Endothelial cell of umbilical vein (primary cell): Measurements from ENCODE around the gene FHIT. TPM values are rescaled to one million over a fixed set of nuclear protein-coding genes. Genes with fewer than 3 reads are reported as not detected.

Experiments
- BruUV-seq: library from RNA; stranded (reverse); fragments of 400-500 nt; replicated peaks from 2 replicates; lab custom pipeline; 2021; lab: Mats Ljungman, UMichigan
- CTCF ChIA-PET: fragments of 300-600, 350-600 bp; sonication (Branson Sonifier 250); formaldehyde crosslinking; loops from one replicate; lab custom pipeline; 2021; ENCODE audit warnings: antibody characterized with exemption, inconsistent platforms; lab: Charles Lee
- POLR2A ChIA-PET: fragments of 300-600, 350-600 bp; sonication (Branson Sonifier 250); formaldehyde crosslinking; loops from one replicate; lab custom pipeline; 2021; ENCODE audit warnings: antibody characterized with exemption, inconsistent platforms; lab: Charles Lee
- DNase-seq: peaks from one replicate; pipeline ENCODE4 v3.0.0-alpha.2; 2011; ENCODE audit warnings: low read depth, low spot score
- FAIRE-seq: peaks from 2 replicates; lab custom pipeline; 2011; peaks lifted over from hg19 to GRCh38; lab: Jason Lieb, UNC
- H2AFZ ChIP-seq: 2 replicates; pipeline ENCODE4 v1.6.0; 2012; ENCODE audit warnings: low read depth, low read length, control low read depth, inconsistent platforms
- H3K27ac ChIP-seq: 2 replicates; pipeline ENCODE4 v1.5.1; 2011; ENCODE audit warnings: low read depth, mild to moderate bottlenecking, control low read depth, low read length, moderate library complexity; ENCODE audit not compliant: insufficient read depth
- H3K27me3 ChIP-seq, 2 experiments: 2 replicates each; pipeline versions ENCODE4 v1.6.0 to v1.6.1; 2011; ENCODE audit warnings: low read length in 2 of 2, mixed read lengths in 1 of 2; ENCODE audit not compliant: control insufficient read depth in 2 of 2, insufficient read depth in 2 of 2
- H3K36me3 ChIP-seq, 2 experiments: 2 replicates in 1 of 2; 3 replicates in 1 of 2; pipeline ENCODE4 v1.5.1; 2011; ENCODE audit warnings: low read length in 2 of 2, mild to moderate bottlenecking in 1 of 2, moderate library complexity in 1 of 2; ENCODE audit not compliant: control insufficient read depth in 2 of 2, insufficient read depth in 2 of 2; ENCODE audit errors: extremely low read depth in 1 of 2
- H3K4me1 ChIP-seq: 3 replicates; pipeline ENCODE4 v1.5.1; 2011; ENCODE audit warnings: mild to moderate bottlenecking, low read length; ENCODE audit not compliant: control insufficient read depth, insufficient read depth; ENCODE audit errors: extremely low read depth
- H3K4me2 ChIP-seq: 2 replicates; pipeline ENCODE4 v1.6.1; 2011; ENCODE audit warnings: low read length, control low read depth, mixed read lengths; ENCODE audit not compliant: insufficient read depth
- H3K4me3 ChIP-seq, 3 experiments: fragments of 200-600 bp in 1 of 3; sonication (generic), shearing (Covaris generic) in 1 of 3; replicated peaks in 1 of 3; 2 replicates each; pipeline ENCODE4 v1.5.1; 2011 to 2016; ENCODE audit warnings: control low read depth in 3 of 3, low read length in 3 of 3, mild to moderate bottlenecking in 2 of 3, inconsistent platforms in 1 of 3, low read depth in 1 of 3, moderate library complexity in 1 of 3; ENCODE audit not compliant: insufficient read depth in 1 of 3
- H3K79me2 ChIP-seq: 2 replicates; pipeline ENCODE4 v1.6.0; 2012; ENCODE audit warnings: low read length, inconsistent platforms; ENCODE audit not compliant: control insufficient read depth, insufficient read depth
- H3K9ac ChIP-seq: replicated peaks from 2 replicates; pipeline ENCODE3; 2011; ENCODE audit warnings: low read length, control low read depth; ENCODE audit not compliant: insufficient read depth; ENCODE audit errors: extremely low read depth
- H3K9me1 ChIP-seq: replicated peaks from 3 replicates; pipeline ENCODE4 v1.6.0; 2011; ENCODE audit warnings: mild to moderate bottlenecking, low read length; ENCODE audit not compliant: control insufficient read depth, insufficient read depth; ENCODE audit errors: extremely low read depth
- H3K9me3 ChIP-seq: replicated peaks from 2 replicates; pipeline ENCODE4 v1.5.1; 2012; ENCODE audit warnings: low read length, inconsistent platforms; ENCODE audit not compliant: control insufficient read depth, insufficient read depth
- H4K20me1 ChIP-seq: replicated peaks from 2 replicates; pipeline ENCODE3; 2011; ENCODE audit warnings: mild to moderate bottlenecking, low read length; ENCODE audit not compliant: control insufficient read depth, insufficient read depth; ENCODE audit errors: extremely low read depth
- CTCF ChIP-seq, 2 donors: IDR thresholded peaks; 1 replicate in 1 of 2; 2 replicates in 1 of 2; pipeline ENCODE4 v1.5.1; 2011; ENCODE audit warnings: low read length in 2 of 2, mild to moderate bottlenecking in 2 of 2, moderate library complexity in 2 of 2, control low read depth in 1 of 2, inconsistent platforms in 1 of 2, low read depth in 1 of 2; ENCODE audit not compliant: insufficient read depth in 1 of 2; ENCODE audit errors: extremely low read depth in 1 of 2
- EZH2 ChIP-seq: IDR thresholded peaks from 2 replicates; pipeline ENCODE4 v1.6.1; 2012; ENCODE audit warnings: borderline replicate concordance, low read depth, mild to moderate bottlenecking, moderate library complexity, low read length, inconsistent platforms; ENCODE audit not compliant: severe bottlenecking
- FOS ChIP-seq: IDR thresholded peaks from 2 replicates; pipeline ENCODE4 v1.6.1; 2011; ENCODE audit warnings: mild to moderate bottlenecking, low read length, moderate library complexity, borderline replicate concordance; ENCODE audit not compliant: insufficient read depth
- JUN ChIP-seq: IDR thresholded peaks from 2 replicates; pipeline ENCODE4 v1.6.1; 2011; ENCODE audit warnings: borderline replicate concordance, low read depth; ENCODE audit not compliant: insufficient read length, insufficient read depth
- MAX ChIP-seq: IDR thresholded peaks from 2 replicates; pipeline ENCODE4 v1.6.1; 2011; ENCODE audit not compliant: insufficient read depth, insufficient read length
- MYC ChIP-seq: IDR thresholded peaks from one replicate; pipeline ENCODE4 v1.6.1; 2011; ENCODE audit warnings: mild to moderate bottlenecking, low read depth, low read length
- POLR2A ChIP-seq: IDR thresholded peaks from 2 replicates; pipeline ENCODE4 v1.6.1; 2012; ENCODE audit warnings: low read depth, mild to moderate bottlenecking, control low read depth, low read length
- POLR2AphosphoS5 ChIP-seq: IDR thresholded peaks from 2 replicates; pipeline ENCODE4 v1.6.1; 2012; ENCODE audit warnings: low read depth, mild to moderate bottlenecking, control low read depth, low read length, moderate library complexity; ENCODE audit not compliant: insufficient read depth
- dilution Hi-C: fragments of 300-500 bp; cut with MboI; formaldehyde crosslinking; loops from one replicate; pipeline ENCODE4 v1.15.0; 2019; ENCODE audit warnings: low sequenced_read_pairs; ENCODE audit not compliant: extremely low pct_ligation_motif_present
- intact Hi-C: fragments of 100-400 bp; cut with micrococcal nuclease; formaldehyde crosslinking; loops from one replicate; pipeline ENCODE4 v1.10.0; 2022
- polyA plus RNA-seq, 4 experiments: library from polyadenylated mRNA; depleted of rRNA in 3 of 4; stranded (reverse) in 3 of 4; unstranded in 1 of 4; fragments of >200 nt; gene quantifications; 2 replicates each; pipeline versions ENCODE4 v1.2.1 to v1.2.3, GENCODE V29; 2011 to 2012; ENCODE audit warnings: missing spikeins in 1 of 4
- total RNA-seq: library from RNA; stranded (reverse); gene quantifications from 2 replicates; pipeline ENCODE4 v1.2.3, GENCODE V29; 2021

FHIT gene
- total and polyA plus RNA-seq, 2 donors (not counting 3 experiments of a cell fraction or from before 2014, with no cell fraction given), result 0.47 to 2.2 TPM

- intact Hi-C loops (no loop called here), dilution Hi-C loops (no loop called here)
- Histone ChIP-seq H2AFZ (no peak overlapping the region), H3K79me2 (no peaks in the 10 kb centered on the region), H3K9me1 (no peaks in the 10 kb centered on the region), H3K4me3 (no peak overlapping the region), H3K4me2 (no peak overlapping the region), H3K4me1 (no peaks in the 10 kb centered on the region), H3K9me3 (no peaks in the 10 kb centered on the region), H3K9ac (no peak overlapping the region), H3K27ac (no peak overlapping the region), H3K36me3 (no peaks in the 10 kb centered on the region), H3K27me3 (no peaks in the 10 kb centered on the region), H4K20me1 (no peaks in the 10 kb centered on the region)
- no peak for TF ChIP-seq POLR2AphosphoS5
- POLR2A ChIA-PET, result no interaction called here
- CTCF ChIA-PET, result no interaction called here
- no TSS peak for BruUV-seq
- no peak for FAIRE-seq
- DNase-seq, result no peak
Observed at GRCh38 chr3:60313231-60313798, 937.9 kb downstream of the FHIT start.

GRCh38 chr3:60309539-60310268, 941.5 kb downstream of the FHIT start:
- H4K20me1 ChIP-seq, result no peaks in the 10 kb centered on the region
- H3K27ac ChIP-seq, result no peak overlapping the region
- no TSS peak for BruUV-seq
- CTCF ChIA-PET, result no interaction called here
- dilution Hi-C loops, result no loop called here
- no peak overlapping the region for H3K9ac ChIP-seq
- FAIRE-seq (no peak), DNase-seq (no peak)
- intact Hi-C loops, result no loop called here
- no peak overlapping the region for H3K4me2 ChIP-seq
- POLR2A ChIA-PET, result no interaction called here
- H3K27me3 ChIP-seq, result no peaks in the 10 kb centered on the region
- no peak overlapping the region for H3K4me3 ChIP-seq
- H3K79me2 ChIP-seq, result no peaks in the 10 kb centered on the region
- H3K9me1 ChIP-seq, result no peaks in the 10 kb centered on the region
- H3K9me3 ChIP-seq, result no peaks in the 10 kb centered on the region
- no peak overlapping the region for H2AFZ ChIP-seq
- no peaks in the 10 kb centered on the region for H3K36me3 ChIP-seq
- TF ChIP-seq EZH2 (no peak), MYC (no peak), POLR2AphosphoS5 (no peak), POLR2A (no peak), JUN (no peak), CTCF (IDR thresholded peaks at IDR 0.05; ENCODE audit: extremely low read depth in 1 of 2, insufficient read depth in 1 of 2, low read depth in 1 of 2, low read length in 2 of 2) (no peak), FOS (no peak), MAX (no peak)
- no peaks in the 10 kb centered on the region for H3K4me1 ChIP-seq
